HG03442 (cell line): ENCODE results near the gene MYOT.

Experiments
- ATAC-seq: cut with Tn5 transposase; IDR thresholded peaks from one replicate; pipeline ENCODE4 v1.9.1; 2021; ENCODE audit warnings: mild to moderate bottlenecking, moderate library complexity; ENCODE audit not compliant: unreplicated experiment

MYOT gene

GRCh38 chr5:137901011-137901817, 33.6 kb downstream of the MYOT start:
- ATAC-seq, result no peak

- no peak for ATAC-seq
Observed at GRCh38 chr5:137902408-137903133, 34.9 kb downstream of the MYOT start.

GRCh38 chr5:137914758-137915157, 47.1 kb downstream of the MYOT start:
- no peak for ATAC-seq

- ATAC-seq, result no peak
Observed at GRCh38 chr5:137916923-137917322, 49.3 kb downstream of the MYOT start.

GRCh38 chr5:137921931-137922330, 54.3 kb downstream of the MYOT start:
- no peak for ATAC-seq

GRCh38 chr5:137923856-137924255, 56.2 kb downstream of the MYOT start:
- no peak for ATAC-seq

- ATAC-seq, result no peak
Observed at GRCh38 chr5:137932800-137933199, 65.1 kb downstream of the MYOT start.

- ATAC-seq, result no peak
Observed at GRCh38 chr5:137933491-137933911, 65.8 kb downstream of the MYOT start.

GRCh38 chr5:137935190-137935589, 67.5 kb downstream of the MYOT start:
- ATAC-seq, result peak; percentile 66

GRCh38 chr5:137935694-137936093, 68.0 kb downstream of the MYOT start:
- ATAC-seq, result no peak
